ENCODE measurements around the gene ZBTB7B. TPM values are rescaled to one million over a fixed set of nuclear protein-coding genes. Genes with fewer than 3 reads are reported as not detected.

Gene ZBTB7B
- total and polyA plus RNA-seq, 9 of the 15 experiments (the other 6 are each of a cell fraction or from before 2014, with no cell fraction given) = 0.04 to 46.5 (median 15.2) TPM

DNA sequence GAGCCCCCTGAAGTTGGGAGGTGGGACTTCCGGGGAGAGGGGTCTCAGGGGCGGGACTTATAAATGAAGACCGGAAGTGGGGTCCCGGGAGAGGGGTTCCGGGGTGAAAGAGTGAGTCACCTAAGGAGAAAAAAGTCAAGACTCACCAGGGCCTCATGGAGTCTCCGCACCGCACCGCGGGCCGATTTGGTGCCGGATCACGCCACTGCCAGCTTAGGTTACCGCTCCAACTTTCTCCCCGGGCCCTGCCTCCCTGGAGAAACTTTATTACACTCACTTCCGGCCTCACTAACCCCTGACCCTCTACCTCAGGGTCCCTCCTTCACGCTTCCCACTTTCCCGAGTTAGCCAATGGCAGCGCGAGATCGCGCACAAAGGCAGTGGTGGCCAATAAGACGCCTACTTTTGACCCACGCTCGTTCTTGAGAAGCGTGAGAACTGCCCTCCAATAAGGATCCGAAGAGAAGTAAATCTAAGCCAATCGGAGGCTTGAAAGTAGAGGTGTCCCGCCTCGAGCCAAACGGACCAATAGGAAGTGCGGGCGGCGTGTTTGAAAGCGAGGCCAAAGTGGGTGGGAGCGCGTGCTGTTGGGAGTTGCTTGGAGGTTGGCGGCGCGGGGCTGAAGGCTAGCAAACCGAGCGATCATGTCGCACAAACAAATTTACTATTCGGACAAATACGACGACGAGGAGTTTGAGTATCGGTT lies 28.3 kb upstream of the ZBTB7B start, which contains the start of gene CKS1B (continued):
- TF ChIP-seq PTRF (tag; IDR thresholded peaks at IDR 0.05) = no peak
- TF ChIP-seq NFRKB (IDR thresholded peaks at IDR 0.05; ENCODE audit: low read depth) = no peak; the same call in none of the 2 replicates
- TF ChIP-seq, protein P1, sequence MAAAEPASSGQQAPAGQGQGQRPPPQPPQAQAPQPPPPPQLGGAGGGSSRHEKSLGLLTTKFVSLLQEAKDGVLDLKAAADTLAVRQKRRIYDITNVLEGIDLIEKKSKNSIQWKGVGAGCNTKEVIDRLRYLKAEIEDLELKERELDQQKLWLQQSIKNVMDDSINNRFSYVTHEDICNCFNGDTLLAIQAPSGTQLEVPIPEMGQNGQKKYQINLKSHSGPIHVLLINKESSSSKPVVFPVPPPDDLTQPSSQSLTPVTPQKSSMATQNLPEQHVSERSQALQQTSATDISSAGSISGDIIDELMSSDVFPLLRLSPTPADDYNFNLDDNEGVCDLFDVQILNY (CRISPR knock-in tag; IDR thresholded peaks at IDR 0.05) = peak; percentile 84; the same call in 1 of the 2 replicates
- 0 out of 2 replicates have a peak, but pooled peaks have one; percentile 32 for TF ChIP-seq ESRRA (IDR thresholded peaks at IDR 0.05; ENCODE audit: borderline replicate concordance, low read depth)
- peak; percentile 99 for TF ChIP-seq ZBTB7A (IDR thresholded peaks at IDR 0.05; ENCODE audit: borderline replicate concordance, control insufficient read depth, low read depth, low read length)
- TF ChIP-seq, protein P2, sequence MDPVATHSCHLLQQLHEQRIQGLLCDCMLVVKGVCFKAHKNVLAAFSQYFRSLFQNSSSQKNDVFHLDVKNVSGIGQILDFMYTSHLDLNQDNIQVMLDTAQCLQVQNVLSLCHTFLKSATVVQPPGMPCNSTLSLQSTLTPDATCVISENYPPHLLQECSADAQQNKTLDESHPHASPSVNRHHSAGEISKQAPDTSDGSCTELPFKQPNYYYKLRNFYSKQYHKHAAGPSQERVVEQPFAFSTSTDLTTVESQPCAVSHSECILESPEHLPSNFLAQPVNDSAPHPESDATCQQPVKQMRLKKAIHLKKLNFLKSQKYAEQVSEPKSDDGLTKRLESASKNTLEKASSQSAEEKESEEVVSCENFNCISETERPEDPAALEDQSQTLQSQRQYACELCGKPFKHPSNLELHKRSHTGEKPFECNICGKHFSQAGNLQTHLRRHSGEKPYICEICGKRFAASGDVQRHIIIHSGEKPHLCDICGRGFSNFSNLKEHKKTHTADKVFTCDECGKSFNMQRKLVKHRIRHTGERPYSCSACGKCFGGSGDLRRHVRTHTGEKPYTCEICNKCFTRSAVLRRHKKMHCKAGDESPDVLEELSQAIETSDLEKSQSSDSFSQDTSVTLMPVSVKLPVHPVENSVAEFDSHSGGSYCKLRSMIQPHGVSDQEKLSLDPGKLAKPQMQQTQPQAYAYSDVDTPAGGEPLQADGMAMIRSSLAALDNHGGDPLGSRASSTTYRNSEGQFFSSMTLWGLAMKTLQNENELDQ (CRISPR knock-in tag; IDR thresholded peaks at IDR 0.05; ENCODE audit: borderline replicate concordance) = 0 out of 2 replicates have a peak, but pooled peaks have one; percentile 59
- TF ChIP-seq CBFA2T3 (IDR thresholded peaks at IDR 0.05) = no peak
- TF ChIP-seq JUND (IDR thresholded peaks at IDR 0.05; ENCODE audit: borderline replicate concordance, low read depth, low read length) = peak; percentile 68
- TF ChIP-seq JUND (tag; IDR thresholded peaks at IDR 0.05; ENCODE audit: borderline replicate concordance, low read depth, low read length) = no peak
- peak; percentile 50; the same call in 1 of the 2 replicates for TF ChIP-seq TEAD4 (IDR thresholded peaks at IDR 0.05; ENCODE audit: low read length)
- no peak for TF ChIP-seq TEAD4 (CRISPR knock-in tag; IDR thresholded peaks at IDR 0.05; ENCODE audit: borderline replicate concordance)
- peak; percentile 97 for TF ChIP-seq POLR2A (conservative IDR thresholded peaks at IDR 0.05)
- no peak for TF ChIP-seq ETS2 (tag; IDR thresholded peaks at IDR 0.05; ENCODE audit: borderline replicate concordance, poor library complexity, severe bottlenecking)
- TF ChIP-seq NEUROD1 (IDR thresholded peaks at IDR 0.05; ENCODE audit: borderline replicate concordance, low read depth, low read length, partially characterized antibody) = peak; percentile 96
- no peak for TF ChIP-seq ZBED1 (IDR thresholded peaks at IDR 0.05)
- TF ChIP-seq LCOR (CRISPR knock-in tag; IDR thresholded peaks at IDR 0.05) = peak; percentile 94; the same call in 1 of the 2 replicates
- TF ChIP-seq, protein P3, sequence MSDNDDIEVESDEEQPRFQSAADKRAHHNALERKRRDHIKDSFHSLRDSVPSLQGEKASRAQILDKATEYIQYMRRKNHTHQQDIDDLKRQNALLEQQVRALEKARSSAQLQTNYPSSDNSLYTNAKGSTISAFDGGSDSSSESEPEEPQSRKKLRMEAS (CRISPR knock-in tag; IDR thresholded peaks at IDR 0.05) = peak; percentile 100
- TF ChIP-seq, protein P4, sequence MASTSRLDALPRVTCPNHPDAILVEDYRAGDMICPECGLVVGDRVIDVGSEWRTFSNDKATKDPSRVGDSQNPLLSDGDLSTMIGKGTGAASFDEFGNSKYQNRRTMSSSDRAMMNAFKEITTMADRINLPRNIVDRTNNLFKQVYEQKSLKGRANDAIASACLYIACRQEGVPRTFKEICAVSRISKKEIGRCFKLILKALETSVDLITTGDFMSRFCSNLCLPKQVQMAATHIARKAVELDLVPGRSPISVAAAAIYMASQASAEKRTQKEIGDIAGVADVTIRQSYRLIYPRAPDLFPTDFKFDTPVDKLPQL (IDR thresholded peaks at IDR 0.05; ENCODE audit: extremely low read depth, insufficient read length) = peak; percentile 19
- TF ChIP-seq SPI1 (IDR thresholded peaks at IDR 0.05; ENCODE audit: borderline replicate concordance, low read depth, low read length) = peak; percentile 43; the same call in 1 of the 2 replicates
- TF ChIP-seq HMGN3 (IDR thresholded peaks at IDR 0.05; ENCODE audit: borderline replicate concordance, extremely low read depth, insufficient read length, low read depth, low read length) = no peak
- no peak for TF ChIP-seq HNRNPH1 (optimal IDR thresholded peaks at IDR 0.05; ENCODE audit: low read depth, low read length)
- peak; percentile 97 for TF ChIP-seq RBM25 (IDR thresholded peaks at IDR 0.05; ENCODE audit: low read depth, low read length, severe bottlenecking)
- peak; percentile 69; the same call in 1 of the 2 replicates for TF ChIP-seq TOE1 (IDR thresholded peaks at IDR 0.05; ENCODE audit: borderline replicate concordance)
- no peak for TF ChIP-seq TOE1 (CRISPR knock-in tag; IDR thresholded peaks at IDR 0.05; ENCODE audit: borderline replicate concordance, low read depth)
- TF ChIP-seq FIP1L1 (IDR thresholded peaks at IDR 0.05; ENCODE audit: low read depth, low read length, poor library complexity, severe bottlenecking) = no peak

Measured in K562 (cell line).